ENCODE data around the gene GSE1. TPM values are rescaled to one million over a fixed set of nuclear protein-coding genes. Genes with fewer than 3 reads are reported as not detected.

The GSE1 gene
- total and polyA plus RNA-seq, 9 of the 15 experiments (the other 6 are each of a cell fraction or from before 2014, with no cell fraction given) = 12.2 to 244 (median 57.9) TPM

DNA sequence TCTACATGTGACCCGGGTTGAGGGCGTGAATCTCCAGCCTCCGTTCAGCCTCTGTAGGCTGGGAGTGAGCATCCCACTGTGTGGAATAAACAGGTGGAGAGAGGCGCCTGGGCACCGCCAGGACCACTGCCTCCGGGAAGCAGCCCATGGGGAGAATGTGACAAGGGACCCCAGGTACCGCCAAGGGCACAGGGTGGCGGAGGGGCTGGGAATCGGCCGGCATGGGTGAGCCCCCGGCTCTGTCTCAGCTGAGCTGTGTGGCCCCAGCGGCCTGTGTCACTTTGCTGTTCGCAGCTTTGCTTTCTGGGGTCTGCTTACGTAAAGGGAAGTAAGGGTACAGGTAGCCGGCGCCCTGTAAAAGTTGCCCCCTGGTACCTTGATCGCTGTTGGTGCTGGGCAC, 11.5 kb downstream of the GSE1 start:
- Histone ChIP-seq H3K27me3 (ENCODE audit: control insufficient read depth in 2 of 2, insufficient read depth in 2 of 2, low read length in 2 of 2) (no peaks in the 10 kb centered on the region), H3K9me3 (replicated peaks; ENCODE audit: control insufficient read depth, insufficient read depth, low read depth, low read length) (peaks cover 5% of the 10 kb centered on the region; the same call in 1 of the 2 replicates), H3K27ac (ENCODE audit: extremely low read depth, low read depth, low read length) (no peak overlapping the region), H2AFZ (ENCODE audit: low read depth, low read length) (no peak overlapping the region), H3K4me1 (replicated peaks in 1 of 2; ENCODE audit: control insufficient read depth in 2 of 2, insufficient read depth in 2 of 2, low read length in 2 of 2) (peaks cover 32 to 82% of the 10 kb centered on the region in 2 experiments), H3K4me2 (ENCODE audit: insufficient read depth, low read length) (no peak overlapping the region), H3K9ac (ENCODE audit: insufficient read depth in 1 of 2, low read depth in 2 of 2, low read length in 2 of 2) (0 out of 4 replicates have a peak overlapping the region, but pooled peaks of 1 of the 2 experiments have one; percentile 13), H3K4me3 (no peak overlapping the region), H3K36me3 (ENCODE audit: control insufficient read depth, insufficient read depth, low read length) (peaks cover 98% of the 10 kb centered on the region), H3K79me2 (ENCODE audit: control insufficient read depth, insufficient read depth, low read length) (peaks cover 99% of the 10 kb centered on the region), H3K9me1 (ENCODE audit: control insufficient read depth, insufficient read depth, low read length) (peaks cover 26% of the 10 kb centered on the region), H4K20me1 (replicated peaks; ENCODE audit: control insufficient read depth, insufficient read depth, low read length) (peaks cover 78% of the 10 kb centered on the region)
- FAIRE-seq (no peak), ATAC-seq (no peak), DNase-seq (ENCODE audit: extremely low read depth in 1 of 4, low spot score in 3 of 4) (no peak)
- ChIA-PET CTCF (ENCODE audit: low intra/inter-chr PET ratio) (no interaction called here), POLR2A (interaction anchor here (1.9 kb wide), 1 partner anchor 9 kb away, joined by 5 read pairs; no protein-coding TSS in a partner anchor)
- WGBS (ENCODE audit: insufficient coverage, low coverage, missing lambda C conversion rate) = 96% methylated on average over 14 of the region's 17 CpGs
- intact Hi-C loops (cut with micrococcal nuclease) (no loop called here), in situ Hi-C loops (cut with MboI) (no loop called here)
- no TSS peak for BruUV-seq (replicated peaks)
- TF ChIP-seq PTBP1 (IDR thresholded peaks at IDR 0.05; ENCODE audit: low read depth, low read length) = no peak
- TF ChIP-seq ARNT (IDR thresholded peaks at IDR 0.05) = no peak
- 0 out of 2 replicates have a peak, but pooled peaks have one; percentile 4 for TF ChIP-seq POLR2A (conservative IDR thresholded peaks at IDR 0.05)
- no peak for TF ChIP-seq NFIC (IDR thresholded peaks at IDR 0.05)
- TF ChIP-seq EHMT2 (IDR thresholded peaks at IDR 0.05) = no peak
- peak; percentile 63 for TF ChIP-seq RBM22 (IDR thresholded peaks at IDR 0.05; ENCODE audit: low read depth, low read length, poor library complexity, severe bottlenecking)
- TF ChIP-seq EZH2 (IDR thresholded peaks at IDR 0.05; ENCODE audit: borderline replicate concordance, low read depth, low read length) = no peak
- no peak for TF ChIP-seq ZNF347 (CRISPR knock-in tag; IDR thresholded peaks at IDR 0.05; ENCODE audit: low read depth)
- TF ChIP-seq, protein P1, sequence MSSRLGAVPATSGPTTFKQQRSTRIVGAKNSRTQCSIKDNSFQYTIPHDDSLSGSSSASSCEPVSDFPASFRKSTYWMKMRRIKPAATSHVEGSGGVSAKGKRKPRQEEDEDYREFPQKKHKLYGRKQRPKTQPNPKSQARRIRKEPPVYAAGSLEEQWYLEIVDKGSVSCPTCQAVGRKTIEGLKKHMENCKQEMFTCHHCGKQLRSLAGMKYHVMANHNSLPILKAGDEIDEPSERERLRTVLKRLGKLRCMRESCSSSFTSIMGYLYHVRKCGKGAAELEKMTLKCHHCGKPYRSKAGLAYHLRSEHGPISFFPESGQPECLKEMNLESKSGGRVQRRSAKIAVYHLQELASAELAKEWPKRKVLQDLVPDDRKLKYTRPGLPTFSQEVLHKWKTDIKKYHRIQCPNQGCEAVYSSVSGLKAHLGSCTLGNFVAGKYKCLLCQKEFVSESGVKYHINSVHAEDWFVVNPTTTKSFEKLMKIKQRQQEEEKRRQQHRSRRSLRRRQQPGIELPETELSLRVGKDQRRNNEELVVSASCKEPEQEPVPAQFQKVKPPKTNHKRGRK (tag; IDR thresholded peaks at IDR 0.05) = no peak
- TF ChIP-seq MEF2A (IDR thresholded peaks at IDR 0.05; ENCODE audit: control insufficient read depth, low read depth, low read length) = no peak
- TF ChIP-seq NR2F6 (CRISPR knock-in tag; IDR thresholded peaks at IDR 0.05) = no peak
- no peak for TF ChIP-seq BDP1 (IDR thresholded peaks at IDR 0.05; ENCODE audit: insufficient read depth, insufficient read length)
- TF ChIP-seq CREBBP (IDR thresholded peaks at IDR 0.05; ENCODE audit: low read depth, low read length) = no peak
- no peak for TF ChIP-seq BRF1 (IDR thresholded peaks at IDR 0.05; ENCODE audit: borderline replicate concordance, extremely low read depth, insufficient read length)
- TF ChIP-seq RBFOX2 (IDR thresholded peaks at IDR 0.05; ENCODE audit: low read depth, low read length) = peak; percentile 21
- TF ChIP-seq HNRNPUL1 (IDR thresholded peaks at IDR 0.05; ENCODE audit: low read length) = no peak
- no peak for TF ChIP-seq RBBP5 (IDR thresholded peaks at IDR 0.05; ENCODE audit: borderline replicate concordance, insufficient read depth, low read length, poor library complexity, severe bottlenecking)
- peak; percentile 10 for TF ChIP-seq POLR2G (IDR thresholded peaks at IDR 0.05; ENCODE audit: low read depth, low read length)
